Stimulated activated CD4-positive, alpha-beta T cell treated with anti-CD3 and anti-CD28 coated beads, TNF-alpha, amount 100 ng/mL, for 24 hours (primary cell): ENCODE data around the gene ZSWIM1.
"Not testable (repeated sequence)": the region's sequence is repeated elsewhere in the genome, so short reads cannot be mapped to it uniquely, and the experiment has no call there.

Source experiments
- DNase-seq, 3 experiments: peaks; one replicate each; pipeline ENCODE4 v3.0.0-alpha.2; 2020; ENCODE audit warnings: low read depth in 3 of 3

Gene ZSWIM1

GRCh38 chr20:45857114-45857881 lies 23.7 kb upstream of the ZSWIM1 start, which contains the start of the genes ACOT8 and ZSWIM3:
TSS of gene ACOT8 (minus strand) at chr20:45857392. CDS start at chr20:45857315, 77 bp downstream.
TSS of gene ZSWIM3 (plus strand) at chr20:45857614. CDS start at chr20:45857826, 212 bp downstream.
- DNase-seq = peak; percentile 85 to 97 (median 86)

- peak in 1 of 3 experiments; percentile 42 for DNase-seq
These were observed 23.2 kb upstream of the ZSWIM1 start for GRCh38 chr20:45857882-45858216.

GRCh38 chr20:45859916-45860315 lies 21.1 kb upstream of the ZSWIM1 start:
- no peak for DNase-seq

GRCh38 chr20:45860560-45861220 lies 20.3 kb upstream of the ZSWIM1 start:
- no peak for DNase-seq

GRCh38 chr20:45861221-45862075 lies 19.6 kb upstream of the ZSWIM1 start:
- DNase-seq = no peak

- DNase-seq = no peak
These were observed 17.2 kb upstream of the ZSWIM1 start for GRCh38 chr20:45863543-45864470.

GRCh38 chr20:45866454-45866853 lies 14.6 kb upstream of the ZSWIM1 start:
- DNase-seq = no peak

- no peak for DNase-seq
These were observed 13.8 kb upstream of the ZSWIM1 start for GRCh38 chr20:45867136-45867818.

- DNase-seq = no peak
These were observed 13.2 kb upstream of the ZSWIM1 start for GRCh38 chr20:45867819-45868176.

GRCh38 chr20:45872626-45873025 lies 8.4 kb upstream of the ZSWIM1 start:
- DNase-seq = no peak

- no peak for DNase-seq
These were observed 7.5 kb upstream of the ZSWIM1 start for GRCh38 chr20:45873409-45874103.

GRCh38 chr20:45874104-45874481 lies 6.9 kb upstream of the ZSWIM1 start:
- DNase-seq = not testable (repeated sequence)

GRCh38 chr20:45874576-45874975 lies 6.5 kb upstream of the ZSWIM1 start:
- DNase-seq = no peak

GRCh38 chr20:45878076-45878761 lies 2.8 kb upstream of the ZSWIM1 start:
- DNase-seq = no peak

GRCh38 chr20:45882469-45883099 lies 1.6 kb downstream of the ZSWIM1 start:
- DNase-seq = no peak

- no peak for DNase-seq
These were observed 2.1 kb downstream of the ZSWIM1 start for GRCh38 chr20:45883100-45883469.

GRCh38 chr20:45886590-45887345 lies 5.7 kb downstream of the ZSWIM1 start:
- DNase-seq = no peak

GRCh38 chr20:45887346-45887715 lies 6.3 kb downstream of the ZSWIM1 start, which contains the start of gene SPATA25:
TSS of gene SPATA25 (minus strand) at chr20:45887622. CDS start at chr20:45887590, 32 bp downstream.
- DNase-seq = no peak
